ENCODE data around the gene MXD3.
A peak's percentile ranks its signal among the peaks of the same experiment; 100 is the strongest.

DNA sequence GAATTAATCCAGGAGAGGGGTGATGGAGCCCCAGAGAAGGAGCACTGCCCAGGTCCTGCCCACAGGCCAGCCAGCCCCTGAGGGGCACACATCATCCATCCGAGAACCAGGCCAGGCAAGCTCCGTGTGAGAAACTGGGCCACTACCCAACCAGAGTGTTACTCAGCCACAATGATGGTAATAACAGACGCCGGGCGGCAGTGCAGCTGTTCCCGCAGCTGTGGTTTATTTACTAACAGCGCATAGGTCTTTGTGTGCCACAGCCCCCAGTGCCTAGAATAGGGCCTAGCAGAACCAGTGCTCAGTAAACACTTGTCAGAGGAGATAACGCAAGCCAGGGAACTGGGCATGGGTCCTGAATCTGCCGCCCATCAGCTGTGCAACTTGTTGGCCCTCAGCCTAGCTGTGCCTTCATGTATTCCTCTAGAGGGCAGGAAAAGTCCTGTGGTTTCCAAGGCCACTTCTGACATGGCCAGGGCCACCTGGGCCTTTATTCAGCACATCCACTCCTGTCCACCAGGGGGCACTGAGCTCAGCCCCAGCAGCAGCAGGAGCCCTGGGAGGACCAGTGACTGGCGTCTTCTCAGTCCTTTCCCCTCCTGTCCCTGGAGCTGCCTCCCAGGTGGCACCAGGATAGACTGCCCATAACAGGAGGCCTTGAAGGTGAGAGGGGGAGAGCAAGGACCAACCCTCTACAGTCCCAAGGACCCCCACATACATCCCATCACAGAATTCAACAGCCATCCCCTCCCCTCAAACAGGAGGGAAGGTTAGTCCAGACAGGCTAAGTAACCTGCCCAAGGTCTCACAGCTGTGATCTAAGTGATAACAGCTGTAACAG lies 2.1 kb downstream of the MXD3 start:
- TF ChIP-seq, protein P1, sequence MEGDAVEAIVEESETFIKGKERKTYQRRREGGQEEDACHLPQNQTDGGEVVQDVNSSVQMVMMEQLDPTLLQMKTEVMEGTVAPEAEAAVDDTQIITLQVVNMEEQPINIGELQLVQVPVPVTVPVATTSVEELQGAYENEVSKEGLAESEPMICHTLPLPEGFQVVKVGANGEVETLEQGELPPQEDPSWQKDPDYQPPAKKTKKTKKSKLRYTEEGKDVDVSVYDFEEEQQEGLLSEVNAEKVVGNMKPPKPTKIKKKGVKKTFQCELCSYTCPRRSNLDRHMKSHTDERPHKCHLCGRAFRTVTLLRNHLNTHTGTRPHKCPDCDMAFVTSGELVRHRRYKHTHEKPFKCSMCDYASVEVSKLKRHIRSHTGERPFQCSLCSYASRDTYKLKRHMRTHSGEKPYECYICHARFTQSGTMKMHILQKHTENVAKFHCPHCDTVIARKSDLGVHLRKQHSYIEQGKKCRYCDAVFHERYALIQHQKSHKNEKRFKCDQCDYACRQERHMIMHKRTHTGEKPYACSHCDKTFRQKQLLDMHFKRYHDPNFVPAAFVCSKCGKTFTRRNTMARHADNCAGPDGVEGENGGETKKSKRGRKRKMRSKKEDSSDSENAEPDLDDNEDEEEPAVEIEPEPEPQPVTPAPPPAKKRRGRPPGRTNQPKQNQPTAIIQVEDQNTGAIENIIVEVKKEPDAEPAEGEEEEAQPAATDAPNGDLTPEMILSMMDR (IDR thresholded peaks at IDR 0.05) = peak; percentile 34 to 69 (median 54)
- no peak for TF ChIP-seq POLR2A (IDR thresholded peaks at IDR 0.05)

Measured in adrenal gland (tissue), 5 donors.